Chondrocyte (in vitro differentiated cells): ENCODE results near the gene NARF. TPM values are rescaled to one million over a fixed set of nuclear protein-coding genes. Genes with fewer than 3 reads are reported as not detected.
"Not testable (repeated sequence)": the region's sequence is repeated elsewhere in the genome, so short reads cannot be mapped to it uniquely, and the experiment has no call there.

ENCODE experiments used
- DNase-seq: peaks from one replicate; pipeline ENCODE4 v3.0.0; 2021; ENCODE audit warnings: mixed read lengths, low spot score
- H3K27ac Mint-ChIP-seq: one replicate; pipeline ENCODE4 v1.8.0; 2021; ENCODE audit warnings: mild to moderate bottlenecking, moderate library complexity, mixed read lengths; ENCODE audit not compliant: unreplicated experiment
- H3K27me3 Mint-ChIP-seq: 2 replicates; pipeline ENCODE4 v1.8.0; 2021; ENCODE audit warnings: low read depth, mixed read lengths
- H3K36me3 Mint-ChIP-seq: 2 replicates; pipeline ENCODE4 v1.8.0; 2021; ENCODE audit warnings: low read depth, mixed read lengths
- H3K4me1 Mint-ChIP-seq: 2 replicates; pipeline ENCODE4 v1.8.0; 2021; ENCODE audit warnings: low read depth, mild to moderate bottlenecking, mixed read lengths
- H3K4me3 Mint-ChIP-seq: one replicate; pipeline ENCODE4 v1.8.0; 2021; ENCODE audit warnings: mild to moderate bottlenecking, moderate library complexity, mixed read lengths; ENCODE audit not compliant: unreplicated experiment
- H3K9me3 Mint-ChIP-seq: 2 replicates; pipeline ENCODE4 v1.8.0; 2021; ENCODE audit warnings: low read depth, mixed read lengths
- CTCF ChIP-seq: fragments of 200-600 bp; sonication (generic); IDR thresholded peaks from 2 replicates; pipeline ENCODE4 v1.5.0; 2021; ENCODE audit warnings: antibody characterized with exemption, mild to moderate bottlenecking, moderate library complexity
- total RNA-seq: library from RNA; stranded (reverse); gene quantifications from 3 replicates; pipeline ENCODE4 v1.2.1, GENCODE V29; 2021

NARF gene
- total RNA-seq, 1 donor from 2014 or later = 68.9 TPM

- Mint-ChIP-seq H3K36me3 (no peaks in the 10 kb centered on the region), H3K27me3 (no peaks in the 10 kb centered on the region), H3K27ac (no peak overlapping the region), H3K4me1 (peaks cover 21% of the 10 kb centered on the region), H3K9me3 (no peaks in the 10 kb centered on the region), H3K4me3 (peak overlapping the region; percentile 81)
- no peak for TF ChIP-seq CTCF
- DNase-seq = no peak
Measured at GRCh38 chr17:82449131-82449882, 9.2 kb upstream of the NARF start.

GRCh38 chr17:82449883-82450356 is 8.6 kb upstream of the NARF start:
- Mint-ChIP-seq H3K27ac (peak overlapping the region; percentile 36), H3K4me1 (peaks cover 21% of the 10 kb centered on the region), H3K36me3 (no peaks in the 10 kb centered on the region), H3K4me3 (peak overlapping the region; percentile 81), H3K9me3 (no peaks in the 10 kb centered on the region), H3K27me3 (no peaks in the 10 kb centered on the region)
- TF ChIP-seq CTCF = no peak
- DNase-seq = no peak

GRCh38 chr17:82450357-82451106 is 8.0 kb upstream of the NARF start, which contains the start of gene CYBC1:
CYBC1 (minus strand) TSS chr17:82450752; CDS start chr17:82449254, 1,498 bp downstream.
- Mint-ChIP-seq H3K9me3 (no peaks in the 10 kb centered on the region), H3K36me3 (no peaks in the 10 kb centered on the region), H3K4me3 (peak within 1 kb of the TSS; percentile 81), H3K4me1 (peaks cover 21% of the 10 kb centered on the region), H3K27me3 (no peaks in the 10 kb centered on the region), H3K27ac (peak within 1 kb of the TSS; percentile 91)
- peak; percentile 35 for TF ChIP-seq CTCF
- DNase-seq = no peak

- Mint-ChIP-seq H3K9me3 (no peaks in the 10 kb centered on the region), H3K27ac (no peak overlapping the region), H3K27me3 (no peaks in the 10 kb centered on the region), H3K4me1 (peaks cover 21% of the 10 kb centered on the region), H3K4me3 (no peak overlapping the region), H3K36me3 (no peaks in the 10 kb centered on the region)
- no peak for DNase-seq
- TF ChIP-seq CTCF = no peak
Measured at GRCh38 chr17:82452162-82452561, 6.4 kb upstream of the NARF start.

- DNase-seq, H3K36me3 Mint-ChIP-seq, H3K27me3 Mint-ChIP-seq, H3K4me3 Mint-ChIP-seq, H3K27ac Mint-ChIP-seq, H3K9me3 Mint-ChIP-seq: not testable (repeated sequence)
- peaks cover 29% of the 10 kb centered on the region for H3K4me1 Mint-ChIP-seq
Measured at GRCh38 chr17:82453151-82453550, 5.4 kb upstream of the NARF start.

- H3K4me1 Mint-ChIP-seq = peaks cover 29% of the 10 kb centered on the region
- H3K27me3 Mint-ChIP-seq, H3K27ac Mint-ChIP-seq, H3K36me3 Mint-ChIP-seq, H3K4me3 Mint-ChIP-seq, H3K9me3 Mint-ChIP-seq, DNase-seq: not testable (repeated sequence)
Measured at GRCh38 chr17:82453706-82454105, 4.8 kb upstream of the NARF start.
